ENCODE data around the gene KCNC4. TPM values are rescaled to one million over a fixed set of nuclear protein-coding genes. Genes with fewer than 3 reads are reported as not detected.

KCNC4 gene
- total and polyA plus RNA-seq, 12 donors: 2.2 to 13.8 (median 5.1) TPM

DNA sequence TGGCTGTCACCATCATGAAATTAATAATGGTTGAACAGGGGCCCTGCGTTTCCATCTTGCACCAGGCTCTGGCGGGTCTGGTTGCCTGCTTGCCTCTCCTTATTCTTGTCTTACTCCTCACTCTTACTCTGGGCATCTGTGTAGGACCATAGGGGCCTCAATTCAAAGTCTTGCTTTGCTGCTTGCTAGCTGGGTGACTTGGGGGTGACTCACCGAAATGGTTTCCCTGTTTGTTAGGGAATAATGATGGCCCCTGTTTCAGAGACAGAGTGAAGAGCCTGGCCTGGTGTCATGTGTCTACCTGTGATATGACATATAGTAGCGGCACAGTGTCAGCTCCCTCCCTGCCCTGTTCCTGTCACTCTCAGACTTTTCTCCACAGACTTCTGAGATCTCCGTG lies 24.6 kb downstream of the KCNC4 start:
- Histone ChIP-seq H3K4me1 (peaks cover 0 to 44% (median 26%) of the 10 kb centered on the region in 9 donors), H3K4me3 (no peak overlapping the region), H3K27ac (peak overlapping the region in 5 of 10 donors; percentile 66 to 85 (median 70)), H3K9me3 (peaks cover 0 to 13% (median 0%) of the 10 kb centered on the region in 11 donors), H3K27me3 (no peaks in the 10 kb centered on the region), H3K36me3 (peaks cover 0 to 37% (median 11%) of the 10 kb centered on the region in 9 donors)
- TF ChIP-seq CTCF (IDR thresholded peaks at IDR 0.05): no peak
- no peak for ATAC-seq
- intact Hi-C loops (cut with DNase I): loop anchor here in 2 of 10 donors (2.0 to 5.0 kb wide), 2 partner anchors 22 to 63 kb away; no protein-coding TSS in a partner anchor
- 83 to 84% methylated on average over 5 of the region's 5 CpGs for WGBS, 2 donors
- DNase-seq: no peak

- WGBS, 2 donors: 35 to 45% methylated on average over 13 of the region's 13 CpGs
- no peak for TF ChIP-seq CTCF (IDR thresholded peaks at IDR 0.05)
- intact Hi-C loops (cut with DNase I): loop anchor here in 2 of 10 donors (2.0 to 5.0 kb wide), 2 partner anchors 23 to 62 kb away; no protein-coding TSS in a partner anchor
- Histone ChIP-seq H3K27me3 (no peaks in the 10 kb centered on the region), H3K4me3 (no peak overlapping the region), H3K27ac (peak overlapping the region in 8 of 10 donors; percentile 36 to 85 (median 68)), H3K9me3 (peaks cover 0 to 13% (median 0%) of the 10 kb centered on the region in 11 donors), H3K4me1 (peaks cover 0 to 49% (median 32%) of the 10 kb centered on the region in 9 donors), H3K36me3 (peaks cover 0 to 31% (median 11%) of the 10 kb centered on the region in 9 donors)
- peak in 6 of 8 donors; percentile 6 to 57 (median 48) for ATAC-seq
- DNase-seq: peak in 1 of 2 donors; percentile 38
These were observed 25.2 kb downstream of the KCNC4 start for GRCh38 chr1:110235181-110235833.

DNA sequence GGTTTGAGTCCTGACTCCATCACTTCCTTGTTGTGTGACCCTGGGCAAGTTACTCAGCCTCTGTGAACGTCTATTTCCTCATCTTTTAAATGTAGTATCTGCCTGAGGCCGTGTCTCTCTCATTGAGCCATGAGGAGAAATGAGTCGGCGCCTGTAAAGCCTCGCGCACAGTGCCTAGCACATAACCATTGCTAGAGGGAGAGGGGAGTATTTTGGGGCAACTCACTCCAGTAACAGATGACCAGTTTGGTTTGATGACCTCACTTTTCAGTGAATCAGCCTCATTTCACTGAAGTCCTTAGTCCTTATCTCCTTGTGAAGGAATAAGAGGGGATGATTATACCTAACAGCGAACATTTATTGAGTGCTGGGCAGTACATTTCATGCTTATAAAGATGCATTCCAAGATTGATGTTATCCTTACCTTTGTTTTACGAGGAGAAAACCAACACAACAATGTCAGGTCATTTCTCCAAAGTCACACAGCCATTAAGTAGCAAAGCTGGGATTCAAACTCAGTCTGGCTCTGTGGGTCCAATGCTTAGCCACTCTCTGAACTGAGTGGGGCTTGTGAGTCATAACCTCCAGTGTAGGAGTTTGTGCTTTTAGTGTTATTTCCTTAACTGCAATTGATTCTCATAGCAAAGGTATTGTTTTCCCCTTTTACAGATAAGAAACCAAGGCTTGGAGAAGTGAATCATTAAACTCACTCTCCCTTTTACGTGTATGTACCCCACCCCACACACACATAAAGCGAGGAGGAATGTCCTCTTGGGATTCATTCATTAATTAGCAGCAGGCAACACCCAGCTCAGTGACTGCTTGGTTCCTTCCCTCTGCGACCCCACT lies 25.9 kb downstream of the KCNC4 start:
- intact Hi-C loops (cut with DNase I): loop anchor here in 2 of 10 donors (2.0 to 5.0 kb wide), 2 partner anchors 23 to 61 kb away; no protein-coding TSS in a partner anchor
- peak in 2 of 8 donors; percentile 21 to 60 for ATAC-seq
- WGBS, 2 donors: 77 to 81% methylated on average over 11 of the region's 11 CpGs
- H3K9me3 ChIP-seq: peaks cover 0 to 13% (median 0%) of the 10 kb centered on the region in 11 donors
- peak overlapping the region in 7 of 10 donors; percentile 36 to 85 (median 69) for H3K27ac ChIP-seq
- H3K27me3 ChIP-seq: no peaks in the 10 kb centered on the region
- peaks cover 0 to 24% (median 11%) of the 10 kb centered on the region in 9 donors for H3K36me3 ChIP-seq
- TF ChIP-seq CTCF (IDR thresholded peaks at IDR 0.05): no peak
- DNase-seq: no peak
- peaks cover 0 to 56% (median 32%) of the 10 kb centered on the region in 9 donors for H3K4me1 ChIP-seq
- no peak overlapping the region for H3K4me3 ChIP-seq
